Measurements from ENCODE around the gene RPL7L1. TPM values are rescaled to one million over a fixed set of nuclear protein-coding genes. Genes with fewer than 3 reads are reported as not detected.

RPL7L1 gene
- 73.7 to 96.5 TPM (median 78.0 TPM) in 5 replicates for total RNA-seq (2022; extraction: Qiagen RNA extraction; ENCODE audit: low read depth)

DNA sequence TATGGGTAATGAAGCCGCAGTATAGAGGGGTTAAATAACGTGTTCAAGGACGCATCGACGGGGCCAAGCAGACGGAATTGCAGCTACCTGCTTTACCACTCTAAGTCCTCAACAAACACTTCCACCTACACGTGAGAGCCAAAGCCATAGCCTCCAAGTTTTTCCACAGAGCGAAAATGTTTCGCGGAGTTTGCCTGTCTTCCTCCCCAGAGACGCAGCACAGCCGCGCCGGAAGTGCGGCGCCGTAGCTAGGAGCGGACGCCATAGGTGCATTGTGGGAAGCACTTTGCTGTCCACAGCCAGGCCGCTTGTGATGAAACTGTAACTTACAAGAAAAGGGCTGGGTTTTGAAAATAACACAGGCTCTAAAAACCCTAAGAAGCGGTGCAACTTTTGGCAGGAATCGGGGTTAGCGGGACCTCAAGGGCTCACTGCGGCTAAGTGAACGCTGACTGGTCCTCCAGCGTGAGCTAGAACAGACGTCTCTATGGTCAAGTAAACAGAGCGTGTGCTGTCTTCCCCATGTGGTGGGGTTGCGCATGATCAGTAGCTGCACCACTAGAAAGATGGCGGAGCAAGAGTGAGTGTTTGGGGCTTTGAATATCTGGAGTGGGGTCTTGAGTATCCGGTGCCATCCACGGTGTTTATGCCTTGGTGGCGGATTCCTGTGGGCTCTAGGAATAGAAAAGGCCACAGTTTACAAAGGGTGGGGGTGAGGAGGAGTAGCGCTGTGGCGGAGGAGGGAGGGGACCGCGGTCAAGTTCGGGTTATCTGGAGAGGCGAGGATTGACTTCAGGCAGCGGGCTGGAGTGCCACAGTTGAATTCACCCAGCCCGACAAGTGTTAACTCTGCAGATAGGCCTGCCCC lies at the start of gene RPL7L1:
TSS of gene RPL7L1 (plus strand) at position 245 of the 868 bp plus-strand sequence. CDS start at position 540, 295 bp downstream.

DNA sequence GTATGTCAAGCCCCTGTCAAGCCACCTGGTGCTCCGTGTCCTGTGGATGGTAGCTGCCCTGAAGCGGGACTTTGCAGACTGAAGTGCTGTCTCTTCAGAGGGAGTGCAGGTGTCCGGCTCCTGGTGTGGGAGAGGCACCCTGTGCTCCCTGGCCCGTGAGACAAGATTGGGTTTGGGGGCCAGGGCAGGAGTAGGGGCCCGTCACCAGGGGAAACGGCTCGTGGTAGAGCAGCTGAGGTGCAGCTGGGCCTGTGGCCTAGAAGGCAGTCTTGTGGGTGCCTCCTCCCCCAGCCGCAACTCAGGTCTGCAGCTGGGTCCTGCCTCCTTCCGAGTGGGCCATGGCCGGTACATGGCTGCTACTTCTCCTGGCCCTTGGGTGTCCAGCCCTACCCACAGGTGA lies 36.3 kb downstream of the RPL7L1 start, which contains the start of gene PTCRA:
TSS of gene PTCRA (plus strand) at position 322 of the 400 bp plus-strand sequence. CDS start at position 339, 17 bp downstream.

DNA sequence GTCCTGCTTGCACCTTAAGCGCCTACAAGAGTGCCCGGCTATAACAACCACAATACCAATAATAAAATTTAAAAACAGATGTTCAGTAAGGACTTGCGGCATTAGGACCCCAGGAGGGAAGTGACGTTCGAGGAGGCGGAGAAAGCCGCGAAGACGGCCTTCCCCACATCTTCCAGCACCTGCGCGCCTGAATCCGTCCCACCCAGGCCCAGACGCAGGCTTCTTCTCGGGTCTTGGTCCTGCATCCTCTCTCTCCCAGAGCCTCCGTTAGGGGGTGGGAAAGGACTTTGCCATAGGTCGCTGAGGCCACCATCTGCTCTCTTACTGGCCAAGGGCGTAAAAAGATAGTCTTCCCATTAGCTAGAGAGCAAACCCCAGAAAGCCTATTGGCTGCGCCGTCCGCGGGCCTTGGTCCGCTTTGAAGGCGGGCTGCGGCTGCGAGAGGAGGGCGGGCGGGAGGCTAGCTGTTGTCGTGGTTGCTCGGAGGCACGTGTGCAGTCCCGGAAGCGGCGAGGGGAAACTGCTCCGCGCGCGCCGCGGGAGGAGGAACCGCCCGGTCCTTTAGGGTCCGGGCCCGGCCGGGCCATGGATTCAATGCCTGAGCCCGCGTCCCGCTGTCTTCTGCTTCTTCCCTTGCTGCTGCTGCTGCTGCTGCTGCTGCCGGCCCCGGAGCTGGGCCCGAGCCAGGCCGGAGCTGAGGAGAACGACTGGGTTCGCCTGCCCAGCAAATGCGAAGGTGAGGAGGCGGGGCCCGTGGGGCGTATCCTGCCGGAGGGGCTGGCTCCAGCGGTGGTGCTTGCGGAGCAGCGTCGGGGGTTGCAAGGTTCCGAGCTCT lies 49.8 kb downstream of the RPL7L1 start, which contains the start of gene CNPY3:
TSS of gene CNPY3 (plus strand) at position 495 of the 835 bp plus-strand sequence. CDS start at position 586, 91 bp downstream.

Other genes with a start within 250 kb of the RPL7L1 start
- gene PRPH2, start 157.0 kb upstream of the RPL7L1 start, total RNA-seq (2022; extraction: Qiagen RNA extraction; ENCODE audit: low read depth) = not detected in 5 replicates
- gene TBCC, start 133.5 kb upstream of the RPL7L1 start, total RNA-seq (2022; extraction: Qiagen RNA extraction; ENCODE audit: low read depth) = 15.5 to 19.3 TPM (median 17.0 TPM) in 5 replicates
- 2.8 to 4.1 TPM (median 3.8 TPM) in 5 replicates for gene BICRAL, start 97.6 kb upstream of the RPL7L1 start, total RNA-seq (2022; extraction: Qiagen RNA extraction; ENCODE audit: low read depth)
- gene PTCRA, start 36.4 kb downstream of the RPL7L1 start, total RNA-seq (2022; extraction: Qiagen RNA extraction; ENCODE audit: low read depth) = not detected in 5 replicates
- 38.7 to 45.4 TPM (median 43.4 TPM) in 5 replicates for gene CNPY3, start 49.9 kb downstream of the RPL7L1 start, total RNA-seq (2022; extraction: Qiagen RNA extraction; ENCODE audit: low read depth)
- 0.09 to 0.19 TPM (median 0.14 TPM) in 4 of 5 replicates, not detected in the other for gene GNMT, start 81.1 kb downstream of the RPL7L1 start, total RNA-seq (2022; extraction: Qiagen RNA extraction; ENCODE audit: low read depth)
- gene PEX6, start 99.6 kb downstream of the RPL7L1 start, total RNA-seq (2022; extraction: Qiagen RNA extraction; ENCODE audit: low read depth) = 5.5 to 10.5 TPM (median 9.6 TPM) in 5 replicates
- gene PPP2R5D, start 105.0 kb downstream of the RPL7L1 start, total RNA-seq (2022; extraction: Qiagen RNA extraction; ENCODE audit: low read depth) = 25.2 to 30.8 TPM (median 27.0 TPM) in 5 replicates
- 84.5 to 98.0 TPM (median 96.9 TPM) in 5 replicates for gene MEA1, start 134.3 kb downstream of the RPL7L1 start, total RNA-seq (2022; extraction: Qiagen RNA extraction; ENCODE audit: low read depth)
- 27.9 to 32.8 TPM (median 29.8 TPM) in 5 replicates for gene KLHDC3, start 134.6 kb downstream of the RPL7L1 start, total RNA-seq (2022; extraction: Qiagen RNA extraction; ENCODE audit: low read depth)
- 69.0 to 76.3 TPM (median 74.7 TPM) in 5 replicates for gene RRP36, start 142.0 kb downstream of the RPL7L1 start, total RNA-seq (2022; extraction: Qiagen RNA extraction; ENCODE audit: low read depth)
- 7.3 to 8.5 TPM (median 7.6 TPM) in 5 replicates for gene CUL7, start 174.2 kb downstream of the RPL7L1 start, total RNA-seq (2022; extraction: Qiagen RNA extraction; ENCODE audit: low read depth)
- gene MRPL2, start 179.8 kb downstream of the RPL7L1 start, total RNA-seq (2022; extraction: Qiagen RNA extraction; ENCODE audit: low read depth) = 50.9 to 60.3 TPM (median 57.7 TPM) in 5 replicates
- gene KLC4, start 180.0 kb downstream of the RPL7L1 start, total RNA-seq (2022; extraction: Qiagen RNA extraction; ENCODE audit: low read depth) = 7.1 to 8.7 TPM (median 7.6 TPM) in 5 replicates
- 4.3 to 5.8 TPM (median 4.9 TPM) in 5 replicates for gene PTK7, start 196.7 kb downstream of the RPL7L1 start, total RNA-seq (2022; extraction: Qiagen RNA extraction; ENCODE audit: low read depth)